Measurements from ENCODE around the gene SALL4.
A peak's percentile ranks its signal among the peaks of the same experiment; 100 is the strongest.
"Not testable (repeated sequence)": the region's sequence is repeated elsewhere in the genome, so short reads cannot be mapped to it uniquely, and the experiment has no call there.

Gene SALL4

GRCh38 chr20:51801122-51801822 lies 1.0 kb downstream of the SALL4 start:
- no peak for DNase-seq

GRCh38 chr20:51800872-51801121 lies 1.5 kb downstream of the SALL4 start:
- no peak for DNase-seq

DNA sequence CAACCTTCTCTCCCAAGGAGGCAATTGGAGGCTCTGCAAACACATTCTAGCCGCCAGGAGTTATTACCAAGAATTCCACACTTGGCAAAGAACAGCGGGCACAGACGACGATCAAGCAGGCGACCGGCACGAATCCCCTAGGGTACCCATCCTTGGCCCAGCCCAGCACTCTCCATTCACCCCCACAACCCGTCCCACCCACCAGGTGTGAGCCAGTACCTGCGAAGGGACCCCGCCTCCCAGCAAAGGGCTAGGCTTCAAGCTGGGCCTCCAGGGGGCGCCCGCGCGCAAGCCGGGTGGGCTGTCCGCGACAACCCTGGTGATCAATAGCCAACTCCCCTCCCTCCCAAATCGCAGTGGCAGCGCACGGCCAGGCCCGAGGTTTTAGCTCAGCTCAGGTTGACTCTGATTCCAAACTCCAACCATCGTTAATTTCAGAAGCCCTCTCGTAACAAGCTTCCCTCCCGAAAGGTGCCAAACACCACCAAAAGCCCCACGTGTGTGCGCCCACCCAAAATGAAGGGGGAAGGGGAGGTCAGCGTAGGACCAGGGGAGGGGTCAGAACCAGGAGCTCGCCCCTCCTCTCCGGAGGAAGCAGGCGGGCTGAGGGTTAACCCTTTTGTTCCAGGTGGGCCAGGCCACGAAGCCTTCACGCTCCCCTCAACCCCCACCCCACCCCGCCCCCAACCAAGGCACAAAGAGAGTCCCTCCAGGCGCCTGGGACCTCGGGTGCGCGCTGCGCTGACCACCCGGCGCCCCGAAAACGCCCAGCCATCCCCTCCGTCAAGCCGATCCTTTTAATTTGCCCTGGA lies 2.1 kb downstream of the SALL4 start:
- DNase-seq, result peak in 8 of 14 donors; percentile 1 to 41 (median 10)

GRCh38 chr20:51799401-51799860 lies 2.9 kb downstream of the SALL4 start:
- no peak for DNase-seq

DNA sequence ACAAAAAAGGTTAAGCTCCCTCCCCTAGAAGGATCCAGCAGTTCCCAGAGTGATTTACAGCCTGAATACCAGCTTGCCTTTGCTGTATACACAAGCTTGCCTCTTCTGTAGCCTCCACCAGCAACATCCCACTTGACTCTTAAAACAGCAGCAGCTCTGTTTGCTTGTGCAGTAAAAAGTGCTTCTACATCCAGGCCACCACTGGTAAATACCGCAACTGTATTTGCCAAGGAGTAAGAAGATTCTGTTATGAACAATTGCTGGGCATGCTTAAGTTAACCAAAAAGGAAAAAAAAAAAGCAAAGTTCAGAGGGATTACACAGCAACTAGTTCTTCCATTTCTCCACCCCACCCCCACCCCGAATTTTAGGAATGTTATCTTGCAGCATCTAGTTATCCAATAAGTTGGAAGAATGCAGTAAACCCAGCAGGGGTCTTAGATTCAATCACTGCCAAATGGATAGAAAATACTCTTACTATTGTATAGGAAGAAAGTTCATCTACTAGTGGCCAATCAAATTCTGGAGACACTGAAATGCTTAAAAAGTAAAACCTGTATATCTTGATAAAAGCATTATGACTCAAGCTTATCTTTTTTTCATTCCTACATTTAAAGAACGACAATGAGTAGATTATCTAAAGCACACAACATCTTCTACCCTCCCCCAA lies 4.8 kb downstream of the SALL4 start:
- DNase-seq, result no peak

DNA sequence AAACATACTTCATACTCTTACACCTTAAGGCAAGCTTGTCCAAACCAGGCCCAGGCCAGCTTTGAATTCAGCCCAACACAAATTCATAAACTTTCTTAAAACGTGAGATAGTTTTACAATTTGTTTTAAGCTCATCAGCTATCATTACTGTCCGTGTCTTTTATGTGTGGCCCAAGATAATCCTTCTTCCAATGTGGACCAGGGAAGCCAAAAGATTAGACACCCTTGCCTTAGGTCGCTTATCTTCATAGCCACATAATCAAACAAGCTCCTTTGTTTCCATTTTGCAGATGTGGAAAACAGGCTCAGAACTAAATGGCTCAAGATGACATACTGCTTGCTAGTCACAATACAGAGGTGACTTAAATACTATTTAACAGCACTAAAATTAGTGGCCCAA lies 6.0 kb downstream of the SALL4 start:
- no peak for DNase-seq

GRCh38 chr20:51792960-51793359 lies 9.4 kb downstream of the SALL4 start:
- no peak for DNase-seq

- no peak for DNase-seq
These were observed 10.7 kb downstream of the SALL4 start for GRCh38 chr20:51791626-51792025.

DNA sequence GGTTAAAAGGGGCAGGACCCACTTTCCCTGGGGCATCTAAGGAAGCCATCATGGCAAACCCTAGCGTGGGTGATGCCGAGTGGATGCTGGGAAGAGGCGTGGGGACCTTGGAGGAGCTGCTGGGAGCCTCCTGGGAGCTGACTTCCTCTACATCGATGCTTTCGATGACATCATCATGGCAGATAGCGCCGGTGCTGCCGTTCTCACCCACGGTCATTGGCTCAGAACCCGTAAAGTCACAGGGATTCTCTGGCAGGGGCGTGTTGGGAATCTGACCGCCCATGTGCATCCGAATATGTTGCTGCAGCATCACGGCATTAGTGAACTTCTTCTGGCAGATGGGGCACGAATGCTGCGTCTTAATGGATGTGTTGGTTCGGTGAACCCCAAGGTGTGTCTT lies 12.1 kb downstream of the SALL4 start:
- no peak for DNase-seq

GRCh38 chr20:51789434-51789833 lies 12.9 kb downstream of the SALL4 start:
- no peak for DNase-seq

- DNase-seq, result no peak
These were observed 13.5 kb downstream of the SALL4 start for GRCh38 chr20:51788822-51789221.

GRCh38 chr20:51784299-51784698 lies 18.0 kb downstream of the SALL4 start:
- DNase-seq, result no peak

- DNase-seq, result not testable (repeated sequence)
These were observed 24.0 kb downstream of the SALL4 start for GRCh38 chr20:51778229-51778759.

DNA sequence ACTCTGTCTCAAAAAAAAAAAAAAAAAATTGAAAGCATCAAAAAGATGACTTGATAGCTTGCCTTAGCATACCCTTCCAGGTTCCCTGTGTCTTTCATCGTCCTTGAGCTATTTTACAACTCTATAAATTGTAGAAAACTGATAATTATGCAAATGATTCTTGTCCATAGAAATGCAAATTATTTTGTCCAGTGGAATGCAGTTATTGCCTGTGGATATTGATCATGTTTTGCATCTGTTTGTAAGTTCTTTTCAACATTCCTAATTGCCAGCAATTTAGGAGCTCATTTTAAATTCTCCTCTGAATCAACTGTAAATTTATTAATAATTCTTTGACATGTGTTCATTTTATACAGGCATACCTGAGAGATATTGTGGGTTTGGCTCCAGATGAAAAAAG lies 27.1 kb downstream of the SALL4 start:
- DNase-seq, result no peak

DNA sequence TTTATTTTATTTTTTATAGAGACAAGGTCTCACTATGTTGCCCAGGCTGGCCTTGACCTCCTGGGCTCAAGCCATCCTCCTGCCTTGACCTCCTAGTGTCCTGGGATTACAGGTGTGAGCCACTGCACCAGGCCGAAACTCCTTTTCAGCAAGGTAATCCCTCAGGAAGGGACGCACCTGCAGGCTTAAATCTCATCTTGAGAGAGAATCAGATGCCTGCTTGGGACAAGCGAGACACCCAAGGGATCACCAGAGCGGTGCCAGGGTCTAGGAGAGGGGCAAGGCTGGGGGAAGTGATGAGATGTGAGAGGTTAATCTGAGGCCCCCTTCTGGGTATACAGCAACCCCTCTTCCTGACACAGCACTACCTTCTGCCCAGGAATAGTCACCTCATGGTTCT lies 30.1 kb downstream of the SALL4 start:
- DNase-seq, result no peak

DNA sequence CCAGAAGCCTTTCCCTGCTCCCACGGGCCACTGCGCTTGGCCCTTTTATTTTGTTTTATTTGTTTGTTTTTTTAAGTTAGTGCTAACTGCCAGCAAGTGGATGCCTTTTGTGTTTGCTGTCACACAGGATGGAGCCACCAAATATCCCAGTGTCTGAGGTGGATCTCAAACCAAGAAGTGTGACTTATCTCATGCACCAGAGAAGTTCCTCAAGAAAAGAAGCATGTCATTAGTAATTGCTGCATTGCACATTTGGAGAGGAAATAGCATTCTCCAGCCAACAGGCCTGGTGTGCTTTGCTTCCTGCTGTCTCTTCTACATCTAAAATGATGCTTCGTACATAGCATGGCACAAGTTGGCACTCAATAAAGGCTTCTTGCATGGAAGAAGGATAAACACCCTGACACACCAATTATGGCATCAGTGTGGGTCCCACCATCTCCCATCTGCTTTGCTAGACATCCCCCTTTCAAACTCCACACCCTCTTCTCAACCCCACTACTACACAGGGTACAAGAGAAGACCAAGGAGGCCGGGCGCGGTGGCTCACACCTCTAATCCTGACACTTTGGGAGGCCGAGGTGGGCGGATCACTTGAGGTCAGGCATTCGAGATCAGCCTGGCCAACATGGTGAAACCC lies 32.2 kb downstream of the SALL4 start:
- peak in 1 of 14 donors; percentile 9 for DNase-seq

DNA sequence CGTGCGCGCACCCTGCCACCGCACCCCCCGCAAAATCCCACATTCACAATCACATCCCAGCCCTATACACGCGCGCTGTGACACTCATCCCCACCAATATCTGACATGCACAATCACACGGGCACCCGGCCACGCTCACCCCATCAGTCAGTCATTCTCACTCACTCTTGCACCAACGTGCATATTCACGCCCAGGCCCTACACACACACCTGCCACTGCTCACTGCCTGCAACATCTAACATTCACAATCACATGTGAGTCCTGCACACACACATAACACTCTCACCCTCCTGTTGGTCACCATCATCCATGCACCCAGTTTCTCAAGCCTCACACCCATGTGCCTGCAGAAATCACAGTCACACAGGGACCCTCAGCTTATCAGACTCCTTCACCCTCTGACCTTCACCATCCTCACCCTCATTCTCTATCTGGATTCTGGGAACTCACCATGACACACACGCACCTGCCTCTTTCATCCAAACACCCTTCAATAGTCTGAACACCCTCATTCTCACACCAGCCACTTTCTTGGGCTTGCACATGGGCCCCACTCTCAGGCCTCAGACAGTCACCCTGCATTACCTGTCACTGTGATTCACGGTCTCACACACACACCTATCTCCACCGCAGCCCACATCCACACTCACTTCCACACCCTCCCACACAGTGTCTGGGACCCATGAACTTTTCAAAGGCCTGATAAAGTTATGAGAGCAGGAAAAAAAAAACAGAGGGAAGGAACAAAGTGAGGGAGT lies 33.4 kb downstream of the SALL4 start:
- DNase-seq, result peak in 1 of 14 donors; percentile 22

DNA sequence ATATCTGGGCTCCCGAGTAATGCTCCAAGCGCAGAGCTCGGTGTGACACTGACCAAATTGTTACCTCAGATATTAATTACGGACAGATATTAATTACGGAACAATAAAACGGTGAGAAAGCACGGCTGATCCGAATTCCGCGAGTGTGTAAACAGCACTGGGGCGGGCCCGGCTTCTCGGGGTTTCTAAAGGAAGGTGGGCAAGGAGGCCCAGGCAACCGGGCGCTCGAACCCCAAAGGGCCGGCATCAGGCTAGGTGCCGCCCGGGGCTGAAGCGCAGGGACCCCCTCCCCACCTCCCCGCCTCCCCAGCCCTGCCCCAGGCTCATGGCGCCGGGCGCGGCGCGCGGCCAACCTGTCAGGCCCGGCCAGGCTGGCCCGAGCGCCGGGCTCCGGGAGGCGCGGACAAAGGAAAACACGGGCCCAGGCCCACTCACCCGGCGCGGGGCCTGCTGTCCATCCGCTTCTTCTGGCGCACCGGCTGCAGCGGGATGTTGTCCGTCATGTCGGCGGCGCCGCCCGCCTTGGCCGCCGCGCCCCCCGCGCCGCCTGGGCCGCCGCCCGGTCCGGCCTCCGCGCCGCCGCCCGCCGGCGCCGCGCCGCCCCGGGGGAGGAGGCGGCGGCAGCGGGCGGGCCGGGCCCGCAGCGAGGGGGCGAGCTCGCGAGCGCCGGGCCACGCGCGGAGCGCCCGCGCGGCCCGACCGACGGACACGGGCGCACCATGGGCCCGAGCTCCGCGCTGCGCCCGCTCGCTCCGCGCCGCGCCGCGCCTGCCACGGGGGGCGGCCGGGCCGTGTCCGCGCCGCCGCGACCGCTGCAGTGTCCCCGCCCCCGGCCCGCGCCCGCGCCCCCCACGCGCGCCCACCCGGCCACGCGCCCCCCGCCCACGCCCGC lies 34.2 kb downstream of the SALL4 start, which contains the start of gene ATP9A:
ATP9A (minus strand) TSS at position 524 of the 892 bp plus-strand sequence; CDS start at position 503, 21 bp downstream.
- DNase-seq, result peak in 8 of 14 donors; percentile 13 to 60 (median 46)

GRCh38 chr20:51766994-51767866 lies 35.1 kb downstream of the SALL4 start:
- DNase-seq, result peak in 11 of 14 donors; percentile 16 to 94 (median 39)

- not testable (repeated sequence) for DNase-seq
These were observed 36.9 kb downstream of the SALL4 start for GRCh38 chr20:51765381-51765780.
